Articular chondrocyte of knee joint (primary cell): ENCODE measurements around the gene TTF1. TPM values are rescaled to one million over a fixed set of nuclear protein-coding genes. Genes with fewer than 3 reads are reported as not detected.
A peak's percentile ranks its signal among the peaks of the same experiment; 100 is the strongest.

Source experiments
- small RNA-seq: library from RNA; depleted of rRNA; stranded (forward); fragments of <200 nt; gene quantifications from one replicate; pipeline ENCODE3, GENCODE V24; 2012
- total RNA-seq: library from RNA; depleted of rRNA; stranded (reverse); fragments of >200 nt; gene quantifications from 2 replicates; pipeline ENCODE4 v1.2.3, GENCODE V29; 2012

TTF1 gene
- total RNA-seq: 9.9 and 11.9 TPM in 2 replicates

DNA sequence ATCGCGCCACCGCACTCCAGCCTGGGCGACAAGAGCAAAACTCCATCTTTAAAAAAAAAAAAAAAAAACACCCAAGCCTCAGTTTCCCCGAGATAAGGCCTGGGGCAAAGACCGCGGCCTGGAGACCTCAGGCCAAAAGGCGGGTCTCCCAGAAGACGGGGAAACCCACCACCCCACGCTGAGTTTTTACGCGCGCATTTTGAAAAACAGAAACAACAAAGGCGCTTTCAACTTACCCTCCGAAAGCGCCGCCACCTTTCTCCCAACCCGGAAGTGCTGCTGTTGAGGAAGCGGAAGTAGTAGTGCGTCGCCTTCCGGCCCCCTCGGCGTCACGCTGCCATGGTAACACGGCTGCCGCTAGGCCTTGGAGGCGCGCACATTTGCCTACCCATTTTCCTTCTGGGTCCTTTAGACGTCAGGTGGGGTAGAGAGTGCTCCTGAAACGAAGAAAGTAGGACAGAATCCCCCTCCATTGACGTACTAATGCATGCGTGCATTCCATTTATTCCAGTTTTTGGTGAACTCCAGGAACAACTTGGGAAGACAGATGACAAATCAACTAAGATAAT, at the start of gene TTF1:
TSS of gene TTF1 (minus strand) at position 287 of the 569 bp plus-strand sequence. CDS start 4,019 bp downstream, outside the sequence.

GRCh38 chr9:132409828-132410528, 3.3 kb upstream of the TTF1 start, which contains the start of gene CFAP77:
TSS of gene CFAP77 (plus strand) at chr9:132410211. CDS start at chr9:132410272, 61 bp downstream.

DNA sequence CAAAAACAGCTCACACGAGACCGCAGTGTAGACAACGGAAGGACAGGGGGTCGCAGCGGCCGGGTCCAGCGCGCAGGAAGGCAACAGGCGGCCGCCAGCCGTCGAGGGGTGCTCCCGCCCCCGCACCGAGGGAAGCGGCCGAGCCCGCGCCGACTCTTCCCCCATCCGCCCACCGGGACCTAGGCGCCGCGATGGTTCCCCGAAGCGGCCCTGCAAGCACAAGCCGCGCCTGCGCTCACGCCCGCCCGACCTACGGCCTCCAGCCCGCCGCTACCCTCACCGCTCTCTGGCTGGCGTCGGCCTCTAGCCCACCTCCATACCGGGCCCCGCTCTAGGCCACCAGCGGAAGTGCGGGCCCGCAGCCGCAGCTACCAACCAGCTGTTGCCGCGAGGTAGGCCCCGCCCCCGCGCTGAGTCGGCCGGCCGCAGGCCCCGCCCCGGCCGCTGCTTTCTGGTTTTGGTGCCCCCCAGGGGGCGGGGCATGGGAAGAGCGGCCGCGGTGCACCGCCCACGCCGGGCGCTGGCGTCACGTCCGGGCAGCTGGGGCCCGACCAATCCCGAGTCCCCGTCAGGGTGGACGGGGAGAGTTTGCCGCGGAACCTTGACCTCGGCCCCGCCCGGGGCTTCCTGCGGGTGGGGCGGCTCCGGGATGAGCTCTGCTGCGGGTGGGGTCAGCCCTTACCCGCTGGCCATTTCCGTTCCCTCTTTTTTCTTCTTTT, 51.8 kb downstream of the TTF1 start, which contains the start of gene SETX:
TSS of gene SETX (minus strand) at position 350 of the 719 bp plus-strand sequence. CDS start 5,558 bp downstream, outside the sequence.

Small RNAs within 50 kb of the gene (small RNA-seq; reads per million reads assigned to genes)
- 4.7 reads per million, percentile 89 among the genes with 10 or more reads in this experiment for gene RNU5D-2P

Other genes with a start within 250 kb of the TTF1 start
- 32.0 and 40.5 TPM in 2 replicates for gene NTNG2, start 244.8 kb downstream of the TTF1 start, total RNA-seq
- 98.0 and 109 TPM in 2 replicates for gene SETX, start 51.9 kb downstream of the TTF1 start, total RNA-seq
- gene CFAP77, start 3.4 kb upstream of the TTF1 start, total RNA-seq: 0.13 TPM in 1 of 2 replicates, not detected in the other
- not detected in 2 replicates for gene BARHL1, start 175.8 kb upstream of the TTF1 start, total RNA-seq